ENCODE measurements around the gene ZNF507. TPM values are rescaled to one million over a fixed set of nuclear protein-coding genes. Genes with fewer than 3 reads are reported as not detected.

Gene ZNF507
- total and polyA plus RNA-seq, 4 donors: 4.0 to 29.8 (median 9.8) TPM

- H3K4me1 ChIP-seq (ENCODE audit: control insufficient read depth in 5 of 5, insufficient read depth in 5 of 5, low read length in 5 of 5): peaks cover 0 to 26% (median 7%) of the 10 kb centered on the region in 5 donors
- H3K4me3 ChIP-seq: no peak overlapping the region
- TF ChIP-seq CTCF (IDR thresholded peaks at IDR 0.05; ENCODE audit: control extremely low read depth, extremely low read depth): no peak
- H3K36me3 ChIP-seq (ENCODE audit: control insufficient read depth in 4 of 4, insufficient read depth in 4 of 4, low read length in 4 of 4): peaks cover 16 to 47% (median 33%) of the 10 kb centered on the region in 4 donors
- no peaks in the 10 kb centered on the region for H3K27me3 ChIP-seq (ENCODE audit: control insufficient read depth in 3 of 3, insufficient read depth in 3 of 3, low read length in 2 of 3)
- no peak overlapping the region for H3K9ac ChIP-seq (ENCODE audit: insufficient read depth in 1 of 2, low read length in 2 of 2)
- H3K9me3 ChIP-seq (ENCODE audit: control insufficient read depth in 4 of 4, insufficient read depth in 3 of 4, low read length in 3 of 4): no peaks in the 10 kb centered on the region
- peak overlapping the region; percentile 33 to 83 for H3K27ac ChIP-seq (ENCODE audit: low read depth in 1 of 2, low read length in 1 of 2)
- ATAC-seq (ENCODE audit: insufficient read depth, low FRiP score): no peak
- 89 to 95% methylated on average over 2 of the region's 2 CpGs for WGBS, 2 donors
- DNase-seq: no peak
These were observed 5.6 kb downstream of the ZNF507 start for GRCh38 chr19:32350987-32351348.

- H3K27me3 ChIP-seq (ENCODE audit: control insufficient read depth in 3 of 3, insufficient read depth in 3 of 3, low read length in 2 of 3): no peaks in the 10 kb centered on the region
- H3K36me3 ChIP-seq (ENCODE audit: control insufficient read depth in 4 of 4, insufficient read depth in 4 of 4, low read length in 4 of 4): peaks cover 18 to 54% (median 42%) of the 10 kb centered on the region in 4 donors
- no peak overlapping the region for H3K4me3 ChIP-seq
- no peaks in the 10 kb centered on the region for H3K9me3 ChIP-seq (ENCODE audit: control insufficient read depth in 4 of 4, insufficient read depth in 3 of 4, low read length in 3 of 4)
- DNase-seq (no peak), ATAC-seq (ENCODE audit: insufficient read depth, low FRiP score) (no peak)
- H3K27ac ChIP-seq (ENCODE audit: low read depth in 1 of 2, low read length in 1 of 2): peak overlapping the region in 1 of 2 donors; percentile 60
- no peak overlapping the region for H3K9ac ChIP-seq (ENCODE audit: insufficient read depth in 1 of 2, low read length in 2 of 2)
- 96 to 100% methylated on average over 1 of the region's 1 CpG for WGBS, 2 donors
- TF ChIP-seq CTCF (IDR thresholded peaks at IDR 0.05; ENCODE audit: control extremely low read depth, extremely low read depth): no peak
- peaks cover 0 to 24% (median 3%) of the 10 kb centered on the region in 5 donors for H3K4me1 ChIP-seq (ENCODE audit: control insufficient read depth in 5 of 5, insufficient read depth in 5 of 5, low read length in 5 of 5)
These were observed 6.8 kb downstream of the ZNF507 start for GRCh38 chr19:32352241-32352630.

- peaks cover 24 to 61% (median 42%) of the 10 kb centered on the region in 4 donors for H3K36me3 ChIP-seq (ENCODE audit: control insufficient read depth in 4 of 4, insufficient read depth in 4 of 4, low read length in 4 of 4)
- DNase-seq: no peak
- 97 to 98% methylated on average over 9 of the region's 9 CpGs for WGBS, 2 donors
These were observed 8.9 kb downstream of the ZNF507 start for GRCh38 chr19:32354345-32354744.

More at GRCh38 chr19:32354345-32354744, 8.9 kb downstream of the ZNF507 start:
- Histone ChIP-seq H3K9ac (ENCODE audit: insufficient read depth in 1 of 2, low read length in 2 of 2) (no peak overlapping the region), H3K27ac (ENCODE audit: low read depth in 1 of 2, low read length in 1 of 2) (no peak overlapping the region), H3K4me3 (no peak overlapping the region), H3K27me3 (ENCODE audit: control insufficient read depth in 3 of 3, insufficient read depth in 3 of 3, low read length in 2 of 3) (no peaks in the 10 kb centered on the region), H3K4me1 (ENCODE audit: control insufficient read depth in 5 of 5, insufficient read depth in 5 of 5, low read length in 5 of 5) (peaks cover 0 to 14% (median 0%) of the 10 kb centered on the region in 5 donors), H3K9me3 (ENCODE audit: control insufficient read depth in 4 of 4, insufficient read depth in 3 of 4, low read length in 3 of 4) (no peaks in the 10 kb centered on the region)
- TF ChIP-seq CTCF (IDR thresholded peaks at IDR 0.05; ENCODE audit: control extremely low read depth, extremely low read depth): no peak
- ATAC-seq (ENCODE audit: insufficient read depth, low FRiP score): no peak

All from lung (tissue), 12 donors.